ENCODE results near the gene SMARCB1. TPM values are rescaled to one million over a fixed set of nuclear protein-coding genes. Genes with fewer than 3 reads are reported as not detected.
A peak's percentile ranks its signal among the peaks of the same experiment; 100 is the strongest.

The SMARCB1 gene
- total and polyA plus RNA-seq, 8 donors: 52.4 to 166 (median 138) TPM

DNA sequence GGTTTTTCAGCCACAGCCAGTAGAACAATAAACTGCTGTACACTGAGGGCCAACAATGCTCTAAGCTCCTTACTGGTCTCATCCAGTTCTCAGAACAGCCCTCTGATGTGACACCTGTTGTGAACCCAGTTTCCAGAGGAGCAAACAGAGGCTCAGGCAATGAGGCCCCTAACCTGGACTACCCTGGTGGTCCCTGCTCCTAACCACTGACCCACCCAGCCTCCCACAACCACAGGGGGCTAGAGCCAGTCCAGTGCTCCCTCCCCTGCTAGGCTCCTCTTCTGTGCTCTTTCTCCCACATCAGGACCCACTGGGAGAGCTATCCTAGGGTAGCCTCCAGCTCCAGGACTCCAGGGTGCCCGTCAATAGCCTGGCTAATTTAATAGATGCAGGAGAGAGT is 4.1 kb upstream of the SMARCB1 start:
- no peaks in the 10 kb centered on the region for H3K36me3 ChIP-seq
- TF ChIP-seq, protein P1, sequence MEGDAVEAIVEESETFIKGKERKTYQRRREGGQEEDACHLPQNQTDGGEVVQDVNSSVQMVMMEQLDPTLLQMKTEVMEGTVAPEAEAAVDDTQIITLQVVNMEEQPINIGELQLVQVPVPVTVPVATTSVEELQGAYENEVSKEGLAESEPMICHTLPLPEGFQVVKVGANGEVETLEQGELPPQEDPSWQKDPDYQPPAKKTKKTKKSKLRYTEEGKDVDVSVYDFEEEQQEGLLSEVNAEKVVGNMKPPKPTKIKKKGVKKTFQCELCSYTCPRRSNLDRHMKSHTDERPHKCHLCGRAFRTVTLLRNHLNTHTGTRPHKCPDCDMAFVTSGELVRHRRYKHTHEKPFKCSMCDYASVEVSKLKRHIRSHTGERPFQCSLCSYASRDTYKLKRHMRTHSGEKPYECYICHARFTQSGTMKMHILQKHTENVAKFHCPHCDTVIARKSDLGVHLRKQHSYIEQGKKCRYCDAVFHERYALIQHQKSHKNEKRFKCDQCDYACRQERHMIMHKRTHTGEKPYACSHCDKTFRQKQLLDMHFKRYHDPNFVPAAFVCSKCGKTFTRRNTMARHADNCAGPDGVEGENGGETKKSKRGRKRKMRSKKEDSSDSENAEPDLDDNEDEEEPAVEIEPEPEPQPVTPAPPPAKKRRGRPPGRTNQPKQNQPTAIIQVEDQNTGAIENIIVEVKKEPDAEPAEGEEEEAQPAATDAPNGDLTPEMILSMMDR (IDR thresholded peaks at IDR 0.05): no peak
- intact Hi-C loops (cut with DNase I): loop anchor here in 1 of 2 donors (10.0 kb wide), 1 partner anchor 52 kb away; the partner anchor contains the start of gene DERL3
- no peak overlapping the region for H3K27ac ChIP-seq
- no peaks in the 10 kb centered on the region for H3K27me3 ChIP-seq
- ATAC-seq (no peak), DNase-seq (no peak)
- no peaks in the 10 kb centered on the region for H3K9me3 ChIP-seq
- peaks cover 3 to 9% of the 10 kb centered on the region in 2 donors for H3K4me1 ChIP-seq
- no peak overlapping the region for H3K4me3 ChIP-seq

DNA sequence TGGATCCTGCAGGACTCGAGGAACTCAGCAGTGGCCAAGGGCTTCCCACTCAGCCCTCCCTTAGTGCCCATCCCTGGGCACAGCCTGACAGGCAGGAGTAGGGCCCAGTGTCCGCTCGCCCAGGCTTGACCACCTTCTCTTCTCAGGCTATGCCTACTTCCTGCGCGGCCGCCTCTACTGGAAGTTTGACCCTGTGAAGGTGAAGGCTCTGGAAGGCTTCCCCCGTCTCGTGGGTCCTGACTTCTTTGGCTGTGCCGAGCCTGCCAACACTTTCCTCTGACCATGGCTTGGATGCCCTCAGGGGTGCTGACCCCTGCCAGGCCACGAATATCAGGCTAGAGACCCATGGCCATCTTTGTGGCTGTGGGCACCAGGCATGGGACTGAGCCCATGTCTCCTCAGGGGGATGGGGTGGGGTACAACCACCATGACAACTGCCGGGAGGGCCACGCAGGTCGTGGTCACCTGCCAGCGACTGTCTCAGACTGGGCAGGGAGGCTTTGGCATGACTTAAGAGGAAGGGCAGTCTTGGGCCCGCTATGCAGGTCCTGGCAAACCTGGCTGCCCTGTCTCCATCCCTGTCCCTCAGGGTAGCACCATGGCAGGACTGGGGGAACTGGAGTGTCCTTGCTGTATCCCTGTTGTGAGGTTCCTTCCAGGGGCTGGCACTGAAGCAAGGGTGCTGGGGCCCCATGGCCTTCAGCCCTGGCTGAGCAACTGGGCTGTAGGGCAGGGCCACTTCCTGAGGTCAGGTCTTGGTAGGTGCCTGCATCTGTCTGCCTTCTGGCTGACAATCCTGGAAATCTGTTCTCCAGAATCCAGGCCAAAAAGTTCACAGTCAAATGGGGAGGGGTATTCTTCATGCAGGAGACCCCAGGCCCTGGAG is 3.3 kb upstream of the SMARCB1 start:
- TF ChIP-seq, protein P1 (IDR thresholded peaks at IDR 0.05): no peak
- Histone ChIP-seq H3K9me3 (no peaks in the 10 kb centered on the region), H3K36me3 (no peaks in the 10 kb centered on the region), H3K4me1 (peaks cover 3 to 17% of the 10 kb centered on the region in 2 donors), H3K4me3 (no peak overlapping the region), H3K27ac (no peak overlapping the region), H3K27me3 (no peaks in the 10 kb centered on the region)
- intact Hi-C loops (cut with DNase I): loop anchor here in 1 of 2 donors (10.0 kb wide), 1 partner anchor 51 kb away; the partner anchor contains the start of gene DERL3
- DNase-seq: no peak
- no peak for ATAC-seq

DNA sequence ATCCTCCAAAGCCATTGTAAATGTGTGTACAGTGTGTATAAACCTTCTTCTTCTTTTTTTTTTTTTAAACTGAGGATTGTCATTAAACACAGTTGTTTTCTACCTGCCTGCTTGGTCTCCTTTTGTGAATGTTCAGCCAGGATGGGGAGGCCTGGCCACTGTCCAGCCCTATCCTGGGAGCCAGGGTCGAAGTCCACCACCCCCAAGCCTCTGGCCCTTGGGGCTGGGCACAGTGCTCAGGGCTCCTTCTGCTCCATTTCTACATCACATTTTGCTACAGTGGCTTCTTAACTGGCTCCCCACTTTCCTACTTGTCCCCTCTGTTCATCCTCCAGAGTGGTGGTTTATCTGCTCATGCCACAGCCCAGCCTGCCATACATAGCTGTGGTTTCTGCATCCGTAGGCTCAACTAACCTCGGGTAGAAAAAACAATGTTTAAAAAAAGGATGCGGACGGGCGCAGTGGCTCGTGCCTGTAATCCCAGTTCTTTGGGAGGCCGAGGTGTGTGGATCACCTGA is 2.5 kb upstream of the SMARCB1 start:
- H3K27me3 ChIP-seq: no peaks in the 10 kb centered on the region
- intact Hi-C loops (cut with DNase I): loop anchor here in 1 of 2 donors (10.0 kb wide), 1 partner anchor 51 kb away; the partner anchor contains the start of gene DERL3
- no peak for DNase-seq
- TF ChIP-seq, protein P1 (IDR thresholded peaks at IDR 0.05): no peak
- no peaks in the 10 kb centered on the region for H3K36me3 ChIP-seq
- no peak overlapping the region for H3K4me3 ChIP-seq
- H3K9me3 ChIP-seq: no peaks in the 10 kb centered on the region
- peaks cover 8 to 25% of the 10 kb centered on the region in 2 donors for H3K4me1 ChIP-seq
- H3K27ac ChIP-seq: no peak overlapping the region
- ATAC-seq: no peak

DNA sequence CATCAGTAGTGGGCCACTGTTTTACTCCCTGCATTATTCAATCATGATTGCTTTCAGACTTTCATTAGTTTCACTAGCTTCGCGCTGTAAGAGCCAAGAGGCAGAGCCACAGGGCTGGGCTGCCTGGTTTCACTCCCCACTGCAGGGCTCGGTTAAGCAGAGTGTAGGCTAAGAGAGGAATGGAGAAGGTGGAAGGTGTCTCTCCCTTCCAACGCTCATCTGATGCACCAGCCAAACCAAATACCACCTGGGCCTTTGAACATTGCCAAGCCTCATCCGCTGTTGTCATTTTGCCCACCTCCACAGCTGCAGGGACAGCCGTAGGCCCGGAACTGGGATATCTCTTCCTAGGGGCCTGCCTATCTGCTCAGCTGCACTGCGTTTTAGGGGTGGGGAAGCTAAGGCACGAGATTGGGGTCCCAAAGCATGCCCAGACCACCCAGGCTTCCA is 480 bp upstream of the SMARCB1 start:
- Histone ChIP-seq H3K36me3 (no peaks in the 10 kb centered on the region), H3K4me1 (peaks cover 8 to 34% of the 10 kb centered on the region in 2 donors), H3K9me3 (no peaks in the 10 kb centered on the region), H3K27me3 (no peaks in the 10 kb centered on the region), H3K4me3 (peak overlapping the region; percentile 84 to 93), H3K27ac (peak overlapping the region; percentile 99 to 100)
- ATAC-seq (no peak), DNase-seq (no peak)
- TF ChIP-seq, protein P1 (IDR thresholded peaks at IDR 0.05): no peak
- intact Hi-C loops (cut with DNase I): loop anchor here in 1 of 2 donors (10.0 kb wide), 1 partner anchor 49 kb away; the partner anchor contains the start of gene DERL3

DNA sequence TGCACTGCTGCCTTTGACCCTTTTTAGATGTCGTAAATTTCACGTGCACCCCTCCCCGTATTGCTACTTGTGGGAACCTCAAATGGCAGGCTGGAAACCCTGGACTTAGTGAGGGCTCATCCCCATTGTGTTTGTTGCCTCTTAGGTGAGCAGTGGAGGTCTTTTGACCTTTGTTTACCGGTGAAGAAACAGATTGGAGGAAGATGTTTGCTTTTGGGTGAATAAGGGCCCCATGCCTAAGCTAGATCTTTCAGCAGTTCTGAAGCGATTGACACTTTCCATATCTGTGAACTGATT is 782 bp downstream of the SMARCB1 start:
- no peaks in the 10 kb centered on the region for H3K27me3 ChIP-seq
- peak overlapping the region; percentile 99 to 100 for H3K27ac ChIP-seq
- TF ChIP-seq, protein P1 (IDR thresholded peaks at IDR 0.05): no peak
- peaks cover 8 to 34% of the 10 kb centered on the region in 2 donors for H3K4me1 ChIP-seq
- peaks cover 0 to 12% of the 10 kb centered on the region in 2 donors for H3K36me3 ChIP-seq
- ATAC-seq: no peak
- intact Hi-C loops (cut with DNase I): loop anchor here in 1 of 2 donors (10.0 kb wide), 1 partner anchor 47 kb away; the partner anchor contains the start of gene DERL3
- DNase-seq: no peak
- no peaks in the 10 kb centered on the region for H3K9me3 ChIP-seq
- H3K4me3 ChIP-seq: peak overlapping the region; percentile 84 to 93
